T-helper 1 cell treated with Interleukin-12 subunit alpha and Interleukin-12 subunit beta and Interleukin-4 antibody, amounts not matched to agents 30 μg/mL and 1 μg/mL, for 36 hours (primary cell): ENCODE results near the gene PKP1.

Experiments used
- H3K27ac Mint-ChIP-seq: one replicate; pipeline ENCODE4 v1.8.0; 2021; ENCODE audit warnings: mild to moderate bottlenecking, mixed read lengths
- H3K27me3 Mint-ChIP-seq: one replicate; pipeline ENCODE4 v1.8.0; 2021; ENCODE audit warnings: low read depth, mixed read lengths
- H3K36me3 Mint-ChIP-seq: one replicate; pipeline ENCODE4 v1.8.0; 2021; ENCODE audit warnings: low read depth, mixed read lengths
- H3K4me1 Mint-ChIP-seq: one replicate; pipeline ENCODE4 v1.8.0; 2021; ENCODE audit warnings: low read depth, mixed read lengths
- H3K4me3 Mint-ChIP-seq: one replicate; pipeline ENCODE4 v1.8.0; 2021; ENCODE audit warnings: mild to moderate bottlenecking, moderate library complexity, mixed read lengths
- H3K9me3 Mint-ChIP-seq: one replicate; pipeline ENCODE4 v1.8.0; 2021; ENCODE audit warnings: mixed read lengths

Gene PKP1

DNA sequence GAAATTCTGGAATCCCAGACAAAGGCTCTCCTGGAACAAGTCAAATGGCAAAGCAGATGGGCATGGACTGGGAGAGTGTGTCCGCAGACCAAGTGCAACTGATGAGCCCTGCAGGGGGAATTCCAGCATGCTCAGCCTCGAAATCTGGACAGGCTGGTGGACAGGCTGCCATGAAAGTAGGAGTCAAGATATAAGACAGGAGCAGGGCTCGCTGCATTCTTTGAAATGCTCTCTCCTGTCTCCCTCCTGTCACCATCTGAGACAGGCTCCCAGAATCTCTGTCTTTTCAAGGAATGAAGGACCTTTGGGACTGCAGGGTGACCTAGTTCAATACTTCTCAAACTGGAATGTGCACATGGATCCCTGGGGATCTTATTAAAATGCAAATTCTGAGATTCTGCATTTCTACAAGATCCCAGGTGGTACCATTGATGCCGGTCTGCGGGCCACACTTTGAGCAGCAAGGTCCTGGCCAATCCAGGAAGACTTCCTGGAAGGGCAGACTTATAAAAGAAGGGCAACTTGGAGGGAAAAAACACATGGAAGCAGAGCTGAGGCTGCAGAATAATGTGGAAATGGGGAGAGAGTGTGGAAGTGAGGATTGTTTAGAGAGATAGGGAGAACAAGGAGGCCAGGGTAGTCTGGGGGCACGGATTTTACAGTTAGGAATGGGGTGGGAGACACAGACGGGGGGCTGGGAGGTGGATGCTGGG is 64.3 kb downstream of the PKP1 start:
- Mint-ChIP-seq H3K36me3 (no peaks in the 10 kb centered on the region), H3K4me1 (no peaks in the 10 kb centered on the region), H3K4me3 (no peak overlapping the region), H3K27ac (no peak overlapping the region), H3K27me3 (peaks cover 23% of the 10 kb centered on the region), H3K9me3 (no peaks in the 10 kb centered on the region)

- no peaks in the 10 kb centered on the region for H3K9me3 Mint-ChIP-seq
- H3K4me1 Mint-ChIP-seq: no peaks in the 10 kb centered on the region
- no peaks in the 10 kb centered on the region for H3K36me3 Mint-ChIP-seq
These were observed 64.9 kb downstream of the PKP1 start for GRCh38 chr1:201348211-201348566.

DNA sequence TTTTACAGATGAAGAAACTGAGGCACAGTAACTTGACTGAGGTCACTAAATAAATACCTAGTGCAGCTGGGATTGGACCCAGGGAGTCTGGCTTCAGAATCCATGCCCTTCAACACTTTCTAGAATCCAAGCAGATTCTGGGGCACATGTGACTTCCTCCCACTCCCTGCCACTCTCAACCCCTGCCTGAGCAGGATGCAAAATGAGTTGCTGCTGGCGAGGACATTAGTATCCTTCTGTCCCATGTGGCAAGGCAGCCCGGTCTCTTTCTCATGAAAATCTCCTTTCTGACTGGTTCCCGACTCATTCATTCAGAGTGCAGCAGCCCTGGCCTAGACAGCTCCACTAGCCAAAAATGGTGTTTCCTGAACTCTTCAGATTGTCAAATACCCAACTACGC is 65.8 kb downstream of the PKP1 start:
- Mint-ChIP-seq H3K9me3 (no peaks in the 10 kb centered on the region), H3K27ac (no peak overlapping the region), H3K4me3 (no peak overlapping the region), H3K27me3 (peaks cover 23% of the 10 kb centered on the region), H3K36me3 (no peaks in the 10 kb centered on the region), H3K4me1 (no peaks in the 10 kb centered on the region)

More at GRCh38 chr1:201348211-201348566, 64.9 kb downstream of the PKP1 start:
- Mint-ChIP-seq H3K27ac (no peak overlapping the region), H3K27me3 (peaks cover 23% of the 10 kb centered on the region), H3K4me3 (no peak overlapping the region)

DNA sequence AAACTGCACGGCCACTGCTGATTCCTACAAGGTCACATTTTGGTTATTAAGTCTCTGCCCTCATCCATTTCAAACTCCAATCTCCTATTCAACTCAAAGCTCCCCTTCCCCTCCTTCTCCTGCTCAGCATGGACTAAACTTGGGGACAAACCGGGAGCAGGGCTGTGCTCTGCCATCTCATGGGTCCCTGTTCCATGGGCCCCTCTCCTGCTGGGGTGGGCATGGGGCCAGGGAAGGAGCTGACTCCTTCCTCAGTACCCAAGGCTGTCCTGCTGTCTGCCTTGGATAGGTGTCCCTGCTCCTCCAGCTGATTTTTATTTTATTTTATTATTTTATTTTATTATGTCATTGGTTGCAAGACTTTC is 67.0 kb downstream of the PKP1 start:
- H3K27ac Mint-ChIP-seq: no peak overlapping the region
- peaks cover 23% of the 10 kb centered on the region for H3K27me3 Mint-ChIP-seq
- H3K4me3 Mint-ChIP-seq: no peak overlapping the region
- H3K9me3 Mint-ChIP-seq: no peaks in the 10 kb centered on the region
- H3K4me1 Mint-ChIP-seq: no peaks in the 10 kb centered on the region
- H3K36me3 Mint-ChIP-seq: no peaks in the 10 kb centered on the region

DNA sequence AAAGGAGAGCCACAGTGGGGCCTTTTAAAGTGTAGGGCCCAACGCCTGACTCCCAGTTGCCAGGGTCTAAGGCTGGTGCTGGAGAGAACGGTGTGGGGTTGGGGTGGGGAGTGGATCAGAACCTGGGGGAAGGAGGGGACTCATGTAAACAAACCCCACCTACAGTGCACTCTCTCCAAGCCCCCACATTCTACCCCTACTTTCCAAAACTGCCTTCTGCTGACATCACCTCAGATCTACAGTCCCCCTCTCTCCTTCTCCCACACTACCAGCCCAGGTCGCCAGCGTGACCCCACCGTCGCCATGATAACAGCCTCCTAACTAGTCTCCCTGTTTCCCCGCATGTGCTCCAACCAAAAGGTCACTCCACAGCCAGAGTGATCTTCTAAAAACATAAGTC is 67.6 kb downstream of the PKP1 start:
- Mint-ChIP-seq H3K4me3 (no peak overlapping the region), H3K9me3 (no peaks in the 10 kb centered on the region), H3K4me1 (no peaks in the 10 kb centered on the region), H3K36me3 (no peaks in the 10 kb centered on the region), H3K27ac (no peak overlapping the region), H3K27me3 (peaks cover 23% of the 10 kb centered on the region)

DNA sequence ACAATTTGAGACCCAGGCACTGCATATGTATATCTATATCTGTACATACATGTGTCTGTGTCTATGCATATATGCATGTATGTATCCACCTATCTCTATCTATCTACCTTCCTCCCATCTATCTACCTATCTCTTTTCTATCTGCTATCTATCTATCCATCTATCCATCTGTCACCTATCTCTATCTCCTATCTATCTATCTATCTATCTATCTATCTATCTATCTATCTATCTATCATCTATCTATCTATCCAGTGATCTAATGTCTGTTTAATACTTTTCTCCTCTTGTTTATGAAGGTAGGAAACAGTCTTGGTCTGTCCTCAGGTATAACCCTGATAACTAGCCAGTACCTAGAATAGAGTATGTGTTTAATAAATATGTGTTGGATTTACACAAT is 68.3 kb downstream of the PKP1 start:
- no peak overlapping the region for H3K27ac Mint-ChIP-seq
- H3K27me3 Mint-ChIP-seq: peaks cover 22% of the 10 kb centered on the region
- H3K36me3 Mint-ChIP-seq: no peaks in the 10 kb centered on the region
- H3K4me3 Mint-ChIP-seq: no peak overlapping the region
- H3K4me1 Mint-ChIP-seq: no peaks in the 10 kb centered on the region
- no peaks in the 10 kb centered on the region for H3K9me3 Mint-ChIP-seq

DNA sequence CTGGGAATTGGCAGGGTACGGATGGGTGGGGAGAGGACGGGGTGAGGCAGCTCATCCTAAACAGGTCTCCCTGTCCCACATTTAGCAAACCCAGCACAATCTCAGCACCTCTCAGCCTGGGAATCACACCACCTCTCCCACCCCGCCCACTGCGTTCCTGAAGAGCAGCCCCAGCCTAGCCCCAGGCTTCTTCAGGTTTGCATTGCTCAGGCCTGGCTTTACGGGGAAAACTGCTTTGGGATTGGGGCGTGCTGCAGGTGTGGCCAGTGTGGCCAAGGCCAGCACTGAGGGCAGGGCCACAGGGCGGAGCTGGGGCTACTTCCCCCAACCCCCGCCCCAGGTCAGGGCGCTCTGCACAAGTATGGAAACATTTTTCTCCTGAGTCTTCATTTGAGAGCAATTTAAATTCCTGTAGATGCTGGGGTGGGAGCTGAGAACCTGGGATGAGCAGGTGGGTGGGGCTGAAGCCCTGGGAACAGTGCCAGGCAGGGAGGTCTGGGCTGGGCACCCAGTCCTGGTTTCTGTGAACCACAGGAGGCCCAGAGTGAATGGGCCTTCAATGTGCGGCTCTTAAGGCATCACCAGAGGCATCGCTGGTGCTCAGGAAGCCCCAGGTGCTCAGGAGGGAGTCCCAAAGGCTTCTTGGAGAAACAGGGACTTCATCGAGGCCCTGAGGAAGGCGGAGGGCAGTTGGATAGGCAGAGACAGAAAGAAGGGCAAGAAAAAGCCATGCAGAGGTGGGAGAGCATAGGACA is 70.1 kb downstream of the PKP1 start:
- Mint-ChIP-seq H3K27me3 (peaks cover 12% of the 10 kb centered on the region), H3K4me3 (no peak overlapping the region), H3K4me1 (no peaks in the 10 kb centered on the region), H3K9me3 (no peaks in the 10 kb centered on the region), H3K36me3 (no peaks in the 10 kb centered on the region), H3K27ac (no peak overlapping the region)

- H3K4me3 Mint-ChIP-seq: no peak overlapping the region
- H3K9me3 Mint-ChIP-seq: no peaks in the 10 kb centered on the region
- H3K27ac Mint-ChIP-seq: no peak overlapping the region
- no peaks in the 10 kb centered on the region for H3K36me3 Mint-ChIP-seq
- peaks cover 11% of the 10 kb centered on the region for H3K27me3 Mint-ChIP-seq
- no peaks in the 10 kb centered on the region for H3K4me1 Mint-ChIP-seq
These were observed 71.0 kb downstream of the PKP1 start for GRCh38 chr1:201354151-201354900.

DNA sequence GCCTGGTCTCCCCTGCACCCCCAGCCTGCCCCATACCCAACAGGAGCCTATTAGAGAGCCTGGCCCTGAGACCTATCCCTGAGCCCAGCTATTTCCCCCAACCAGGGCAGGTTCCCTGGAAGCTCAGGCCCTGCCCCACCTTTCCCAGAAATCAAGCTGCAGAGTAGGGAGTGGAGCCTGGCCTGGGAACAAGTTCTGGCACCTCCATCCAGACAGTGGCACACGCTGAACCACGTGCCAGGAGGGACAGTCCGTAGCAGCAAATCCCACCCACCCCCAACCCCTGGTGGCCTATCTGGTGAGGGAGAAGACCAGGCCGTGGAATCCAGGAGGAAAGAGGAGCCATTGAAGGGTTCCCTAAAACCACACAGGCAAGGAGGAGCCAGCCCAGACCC is 71.6 kb downstream of the PKP1 start:
- peaks cover 8% of the 10 kb centered on the region for H3K27me3 Mint-ChIP-seq
- no peaks in the 10 kb centered on the region for H3K4me1 Mint-ChIP-seq
- H3K9me3 Mint-ChIP-seq: no peaks in the 10 kb centered on the region
- no peak overlapping the region for H3K4me3 Mint-ChIP-seq
- H3K36me3 Mint-ChIP-seq: no peaks in the 10 kb centered on the region
- no peak overlapping the region for H3K27ac Mint-ChIP-seq

- no peaks in the 10 kb centered on the region for H3K4me1 Mint-ChIP-seq
- peaks cover 8% of the 10 kb centered on the region for H3K27me3 Mint-ChIP-seq
- no peaks in the 10 kb centered on the region for H3K9me3 Mint-ChIP-seq
- no peak overlapping the region for H3K27ac Mint-ChIP-seq
- no peak overlapping the region for H3K4me3 Mint-ChIP-seq
- no peaks in the 10 kb centered on the region for H3K36me3 Mint-ChIP-seq
These were observed 72.2 kb downstream of the PKP1 start for GRCh38 chr1:201355471-201355870.

- no peaks in the 10 kb centered on the region for H3K4me1 Mint-ChIP-seq
- no peak overlapping the region for H3K4me3 Mint-ChIP-seq
- H3K9me3 Mint-ChIP-seq: no peaks in the 10 kb centered on the region
- no peak overlapping the region for H3K27ac Mint-ChIP-seq
- no peaks in the 10 kb centered on the region for H3K36me3 Mint-ChIP-seq
- H3K27me3 Mint-ChIP-seq: peaks cover 2% of the 10 kb centered on the region
These were observed 72.9 kb downstream of the PKP1 start for GRCh38 chr1:201356236-201356635.

DNA sequence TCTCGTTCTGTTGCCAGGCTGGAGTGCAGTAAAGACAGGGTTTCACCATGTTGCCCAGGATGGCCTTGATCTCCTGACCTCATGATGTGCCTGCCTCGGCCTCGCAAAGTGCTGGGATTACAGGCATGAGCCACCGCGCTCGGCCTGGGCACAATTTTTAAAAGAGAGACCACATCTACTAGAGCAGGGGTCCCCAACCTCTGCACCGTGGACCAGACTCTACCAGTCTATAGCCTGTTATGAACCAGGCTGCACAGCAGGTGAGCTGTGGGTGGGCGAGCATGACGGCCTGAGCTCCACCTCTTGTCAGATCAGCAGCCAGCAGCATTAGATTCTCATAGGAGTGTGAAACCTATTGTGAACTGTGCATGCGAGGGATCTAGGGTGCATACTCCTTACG is 73.4 kb downstream of the PKP1 start:
- no peaks in the 10 kb centered on the region for H3K9me3 Mint-ChIP-seq
- H3K27ac Mint-ChIP-seq: no peak overlapping the region
- H3K27me3 Mint-ChIP-seq: no peaks in the 10 kb centered on the region
- no peak overlapping the region for H3K4me3 Mint-ChIP-seq
- no peaks in the 10 kb centered on the region for H3K36me3 Mint-ChIP-seq
- no peaks in the 10 kb centered on the region for H3K4me1 Mint-ChIP-seq

- Mint-ChIP-seq H3K4me3 (no peak overlapping the region), H3K27ac (no peak overlapping the region), H3K36me3 (no peaks in the 10 kb centered on the region), H3K4me1 (no peaks in the 10 kb centered on the region), H3K27me3 (no peaks in the 10 kb centered on the region), H3K9me3 (no peaks in the 10 kb centered on the region)
These were observed 73.9 kb downstream of the PKP1 start for GRCh38 chr1:201357211-201357610.

- Mint-ChIP-seq H3K27me3 (no peaks in the 10 kb centered on the region), H3K27ac (no peak overlapping the region), H3K4me1 (no peaks in the 10 kb centered on the region), H3K9me3 (no peaks in the 10 kb centered on the region), H3K36me3 (no peaks in the 10 kb centered on the region), H3K4me3 (no peak overlapping the region)
These were observed 74.5 kb downstream of the PKP1 start for GRCh38 chr1:201357636-201358348.
